HUES64 (cell line): ENCODE results near the gene COL8A1.

Source experiments
- H3K27ac ChIP-seq: 2 replicates; pipeline ENCODE4 v1.7.0; 2013; ENCODE audit warnings: low read depth, low read length, inconsistent platforms
- H3K27me3 ChIP-seq: 2 replicates; pipeline ENCODE4 v1.6.1; 2013; ENCODE audit warnings: mild to moderate bottlenecking, low read length; ENCODE audit not compliant: insufficient read depth
- H3K36me3 ChIP-seq: 2 replicates; pipeline ENCODE4 v1.6.1; 2013; ENCODE audit warnings: mild to moderate bottlenecking, low read length; ENCODE audit not compliant: insufficient read depth
- H3K4me1 ChIP-seq: 2 replicates; pipeline ENCODE4 v1.6.1; 2013; ENCODE audit warnings: mild to moderate bottlenecking, low read length, moderate library complexity; ENCODE audit not compliant: insufficient read depth
- H3K4me3 ChIP-seq: 2 replicates; pipeline ENCODE4 v1.5.1; 2013; ENCODE audit warnings: mild to moderate bottlenecking, low read length, moderate library complexity
- H3K9ac ChIP-seq: 2 replicates; pipeline ENCODE4 v1.6.1; 2013; ENCODE audit warnings: mild to moderate bottlenecking, low read depth, low read length
- H3K9me3 ChIP-seq: 2 replicates; pipeline ENCODE4 v1.6.1; 2013; ENCODE audit warnings: low read depth, low read length; ENCODE audit not compliant: insufficient read depth
- WGBS: fragments of 150-250, 120-280 bp; methylation state at CpG from one replicate; pipeline ENCODE4 v1.1.7; 2013; ENCODE audit warnings: missing lambda C conversion rate; 5-methylcytosine and 5-hydroxymethylcytosine counted together

COL8A1 gene

GRCh38 chr3:99693636-99694035 lies 55.2 kb downstream of the COL8A1 start:
- Histone ChIP-seq H3K36me3 (no peaks in the 10 kb centered on the region), H3K4me1 (peaks cover 7% of the 10 kb centered on the region), H3K4me3 (no peak overlapping the region), H3K27ac (no peak overlapping the region), H3K9ac (no peak overlapping the region), H3K27me3 (no peaks in the 10 kb centered on the region), H3K9me3 (no peaks in the 10 kb centered on the region)
- 90% methylated on average over 2 of the region's 2 CpGs for WGBS

- Histone ChIP-seq H3K9me3 (no peaks in the 10 kb centered on the region), H3K4me3 (no peak overlapping the region), H3K4me1 (no peaks in the 10 kb centered on the region; the same call in 1 of the 2 replicates), H3K9ac (no peak overlapping the region), H3K27me3 (no peaks in the 10 kb centered on the region), H3K27ac (no peak overlapping the region), H3K36me3 (no peaks in the 10 kb centered on the region)
- 98% methylated on average over 5 of the region's 5 CpGs for WGBS
Measured at GRCh38 chr3:99696497-99696896, 58.1 kb downstream of the COL8A1 start.

- WGBS = 92% methylated on average over 4 of the region's 5 CpGs
- H3K4me3 ChIP-seq = no peak overlapping the region
- H3K9ac ChIP-seq = no peak overlapping the region
Measured at GRCh38 chr3:99697250-99697649, 58.9 kb downstream of the COL8A1 start.

DNA sequence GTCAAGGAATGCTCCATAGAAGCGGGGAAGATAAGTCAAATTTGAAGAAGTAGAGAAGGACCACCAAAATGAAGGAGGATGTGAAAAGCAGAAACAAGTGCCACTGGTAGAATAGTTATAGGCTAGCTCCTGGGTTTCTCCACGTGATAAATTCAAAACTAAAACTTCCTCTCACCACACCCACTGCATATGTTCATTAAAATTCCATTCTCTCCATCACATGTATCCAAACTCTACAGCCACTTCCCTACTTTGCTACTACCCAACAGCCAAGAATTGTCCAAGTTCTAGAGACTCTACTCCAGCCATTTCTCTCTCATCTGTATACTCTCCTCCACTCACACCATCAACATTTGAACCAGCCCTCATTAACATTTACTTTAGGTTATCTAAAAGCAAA lies 60.5 kb downstream of the COL8A1 start:
- Histone ChIP-seq H3K4me1 (no peaks in the 10 kb centered on the region; the same call in 1 of the 2 replicates), H3K9ac (no peak overlapping the region), H3K27me3 (no peaks in the 10 kb centered on the region), H3K27ac (no peak overlapping the region), H3K9me3 (no peaks in the 10 kb centered on the region), H3K36me3 (no peaks in the 10 kb centered on the region), H3K4me3 (no peak overlapping the region)
- WGBS = 84% methylated on average over 2 of the region's 2 CpGs

More at GRCh38 chr3:99697250-99697649, 58.9 kb downstream of the COL8A1 start:
- H3K4me1 ChIP-seq = no peaks in the 10 kb centered on the region; the same call in 1 of the 2 replicates
- no peaks in the 10 kb centered on the region for H3K36me3 ChIP-seq
- H3K27ac ChIP-seq = no peak overlapping the region
- no peaks in the 10 kb centered on the region for H3K27me3 ChIP-seq
- no peaks in the 10 kb centered on the region for H3K9me3 ChIP-seq

DNA sequence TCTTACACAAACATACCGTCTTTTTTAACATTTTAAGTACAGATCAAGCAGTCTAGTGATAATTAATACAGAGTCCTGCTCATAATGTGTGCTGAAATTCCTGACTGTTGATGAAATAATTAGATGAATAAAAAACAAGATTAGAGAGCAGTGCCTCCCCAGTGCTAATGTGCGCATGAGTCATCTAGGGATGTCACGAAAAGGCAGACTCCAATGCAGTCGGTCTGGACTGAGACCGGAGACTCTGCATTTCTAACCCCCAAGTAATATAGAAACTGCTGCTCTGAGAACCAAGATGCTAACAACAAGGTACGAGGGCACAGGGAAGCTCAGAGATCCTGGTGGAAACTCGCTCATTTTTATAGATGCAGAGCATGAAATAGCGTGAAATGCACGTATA lies 61.4 kb downstream of the COL8A1 start:
- Histone ChIP-seq H3K4me3 (no peak overlapping the region), H3K4me1 (no peaks in the 10 kb centered on the region; the same call in 1 of the 2 replicates), H3K36me3 (no peaks in the 10 kb centered on the region), H3K27ac (no peak overlapping the region), H3K9ac (no peak overlapping the region), H3K27me3 (no peaks in the 10 kb centered on the region), H3K9me3 (no peaks in the 10 kb centered on the region)
- 94% methylated on average over 9 of the region's 9 CpGs for WGBS

DNA sequence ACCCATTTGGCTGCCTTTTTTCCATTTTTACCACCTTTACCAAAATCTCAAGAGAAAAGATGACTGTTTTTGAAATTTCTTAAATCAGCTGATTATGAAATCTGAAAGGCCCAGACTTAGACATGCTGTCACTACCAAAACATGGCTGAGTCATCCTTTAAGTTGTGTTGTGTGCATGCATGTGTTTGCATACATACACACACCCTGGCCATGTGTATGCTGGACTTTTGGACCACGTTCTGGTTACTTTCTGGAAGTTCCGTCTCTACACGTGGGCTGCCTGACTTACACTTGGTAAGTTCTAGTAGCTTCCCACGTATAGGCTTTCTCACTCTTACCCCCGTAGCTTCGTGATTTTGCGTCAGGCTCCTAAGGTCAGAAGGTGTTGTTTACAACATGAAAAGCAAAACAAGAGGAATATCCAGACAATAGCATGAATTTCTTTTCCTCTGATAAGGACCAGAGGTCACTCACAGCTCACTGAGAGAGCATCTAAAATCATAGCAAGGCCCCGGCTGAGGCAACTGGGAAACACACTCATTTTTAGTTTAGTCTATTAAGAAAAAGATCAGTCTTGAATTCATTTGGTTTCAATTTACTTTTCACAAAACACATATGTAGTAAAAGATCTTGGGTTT lies 62.4 kb downstream of the COL8A1 start:
- H3K4me3 ChIP-seq = no peak overlapping the region
- H3K36me3 ChIP-seq = no peaks in the 10 kb centered on the region
- 89% methylated on average over 8 of the region's 8 CpGs for WGBS
- H3K27me3 ChIP-seq = no peaks in the 10 kb centered on the region
- no peak overlapping the region for H3K9ac ChIP-seq
- no peak overlapping the region for H3K27ac ChIP-seq
- H3K4me1 ChIP-seq = no peaks in the 10 kb centered on the region; the same call in 1 of the 2 replicates
- no peaks in the 10 kb centered on the region for H3K9me3 ChIP-seq

DNA sequence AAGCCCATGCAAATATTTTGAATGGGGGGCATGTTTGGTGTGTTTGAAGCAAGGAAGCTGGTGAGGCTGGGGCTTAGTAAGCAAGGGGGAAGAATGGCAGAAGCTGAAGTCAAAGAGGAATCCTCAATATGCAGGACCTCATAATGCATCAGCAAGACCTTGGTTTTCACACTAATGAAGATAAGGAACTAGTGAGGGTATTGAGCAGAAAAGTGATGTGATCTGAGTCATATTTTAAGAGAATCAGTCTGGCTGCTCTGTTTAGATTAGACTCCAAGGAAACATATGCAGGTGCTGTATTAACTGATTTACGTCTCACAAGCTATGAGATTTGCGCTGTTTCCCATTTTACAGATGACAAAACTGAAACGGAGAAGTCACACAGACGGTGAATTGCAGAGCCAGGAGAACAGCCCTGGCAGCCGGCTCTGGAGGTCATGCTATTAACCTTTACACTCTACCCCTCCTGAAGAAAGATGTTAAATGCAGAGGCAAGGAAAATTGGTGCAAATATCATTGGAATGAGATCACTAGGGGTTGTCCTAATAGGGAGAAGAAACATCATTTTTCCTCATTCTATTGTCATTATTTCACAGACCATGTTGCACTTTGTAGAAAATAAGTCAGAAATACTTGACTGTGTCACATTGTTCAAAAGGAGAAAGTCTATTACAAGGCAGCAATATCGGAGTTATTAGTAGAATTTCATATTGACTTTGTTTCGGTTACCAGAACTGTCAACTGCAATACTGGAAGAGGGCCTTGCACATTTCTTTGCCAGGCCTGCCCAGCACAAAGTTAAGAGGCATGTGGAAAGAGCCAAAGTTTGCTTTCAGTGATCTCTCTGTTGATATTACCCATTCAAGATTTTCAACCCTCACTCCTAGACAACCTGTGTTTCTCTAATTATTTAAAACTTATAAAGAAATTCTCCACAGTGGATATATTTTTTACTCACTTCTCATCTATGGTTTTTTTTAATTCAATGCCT lies 64.9 kb downstream of the COL8A1 start:
- Histone ChIP-seq H3K9me3 (no peaks in the 10 kb centered on the region), H3K27me3 (no peaks in the 10 kb centered on the region), H3K36me3 (no peaks in the 10 kb centered on the region), H3K4me1 (no peaks in the 10 kb centered on the region; the same call in 1 of the 2 replicates), H3K27ac (no peak overlapping the region), H3K9ac (no peak overlapping the region), H3K4me3 (no peak overlapping the region)
- WGBS = 97% methylated on average over 6 of the region's 7 CpGs

GRCh38 chr3:99704417-99704816 lies 66.0 kb downstream of the COL8A1 start:
- Histone ChIP-seq H3K9me3 (no peaks in the 10 kb centered on the region), H3K27ac (no peak overlapping the region), H3K4me3 (no peak overlapping the region), H3K4me1 (no peaks in the 10 kb centered on the region; the same call in 1 of the 2 replicates), H3K9ac (no peak overlapping the region), H3K36me3 (no peaks in the 10 kb centered on the region), H3K27me3 (no peaks in the 10 kb centered on the region)
- 69% methylated on average over 2 of the region's 2 CpGs for WGBS

DNA sequence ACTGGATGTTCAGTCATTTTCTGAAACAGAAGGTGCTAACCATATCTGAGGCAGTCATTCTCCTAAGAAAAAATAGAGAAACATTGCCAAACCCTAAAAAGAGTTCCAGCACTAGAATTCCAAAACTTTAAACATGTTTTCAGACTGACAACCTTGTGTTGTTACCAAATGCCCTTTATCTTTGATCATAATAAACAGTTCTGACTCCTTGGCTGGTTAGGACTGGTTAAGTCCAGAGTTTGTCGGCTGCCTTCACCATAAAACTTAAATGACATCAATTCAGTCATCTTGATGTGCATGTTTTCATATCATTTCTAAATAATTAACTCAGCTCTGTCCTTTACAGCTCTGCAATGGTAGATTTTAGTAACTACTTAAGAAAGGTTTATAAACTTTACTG lies 68.0 kb downstream of the COL8A1 start:
- no peaks in the 10 kb centered on the region for H3K36me3 ChIP-seq
- no peaks in the 10 kb centered on the region for H3K9me3 ChIP-seq
- H3K4me3 ChIP-seq = no peak overlapping the region
- no peak overlapping the region for H3K9ac ChIP-seq
- H3K4me1 ChIP-seq = no peaks in the 10 kb centered on the region; the same call in 1 of the 2 replicates
- 92% methylated on average over 1 of the region's 1 CpG for WGBS
- no peaks in the 10 kb centered on the region for H3K27me3 ChIP-seq
- H3K27ac ChIP-seq = no peak overlapping the region

DNA sequence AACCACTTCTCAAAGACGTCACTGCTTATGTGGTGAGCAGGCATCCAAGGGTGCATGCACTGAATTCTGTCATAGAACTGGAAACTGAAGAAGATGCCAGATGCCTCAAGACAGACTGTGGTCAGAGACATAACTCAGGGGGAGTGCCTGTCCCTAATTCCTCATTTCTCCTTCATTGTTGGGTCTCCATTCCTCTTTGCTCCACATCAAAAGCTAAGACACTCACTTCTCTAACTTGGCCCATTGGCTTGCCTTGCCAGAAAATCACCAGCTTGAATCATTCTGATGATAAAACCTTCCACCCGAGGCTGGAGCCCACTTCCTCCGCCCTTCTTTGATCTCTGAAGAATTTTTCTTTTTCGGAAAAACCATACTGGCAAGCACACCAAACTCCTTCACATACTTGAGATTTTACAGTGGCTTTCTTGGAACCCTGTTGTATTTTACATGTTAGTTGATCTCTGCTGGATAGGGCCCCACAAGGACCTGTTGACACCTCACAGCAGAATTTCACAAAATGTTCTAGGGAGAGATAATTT lies 69.9 kb downstream of the COL8A1 start:
- Histone ChIP-seq H3K4me3 (no peak overlapping the region), H3K27ac (no peak overlapping the region), H3K9me3 (no peaks in the 10 kb centered on the region), H3K4me1 (no peaks in the 10 kb centered on the region), H3K27me3 (no peaks in the 10 kb centered on the region), H3K9ac (no peak overlapping the region), H3K36me3 (no peaks in the 10 kb centered on the region)
- WGBS = 87% methylated on average over 4 of the region's 4 CpGs

DNA sequence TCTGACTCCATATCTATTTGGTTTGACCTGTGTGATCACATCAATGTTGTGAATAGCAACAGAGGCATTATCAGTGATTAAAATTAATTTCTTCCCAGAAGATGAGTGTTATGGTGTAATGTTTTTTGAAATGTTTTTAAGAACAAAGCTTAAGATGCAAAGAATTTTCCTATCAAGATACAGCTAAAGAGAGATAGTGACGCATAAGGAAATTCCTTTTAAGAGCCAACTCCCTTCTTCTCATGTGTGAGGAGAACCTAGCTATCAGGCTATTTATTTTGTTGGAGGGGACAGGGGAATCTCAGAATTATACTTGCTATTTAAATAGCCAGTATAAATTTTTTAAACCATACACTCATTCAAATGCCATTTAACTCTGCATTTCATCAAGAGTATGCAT lies 71.3 kb downstream of the COL8A1 start:
- Histone ChIP-seq H3K27ac (no peak overlapping the region), H3K4me1 (no peaks in the 10 kb centered on the region), H3K9ac (no peak overlapping the region), H3K9me3 (no peaks in the 10 kb centered on the region), H3K36me3 (no peaks in the 10 kb centered on the region), H3K4me3 (no peak overlapping the region), H3K27me3 (no peaks in the 10 kb centered on the region)
- WGBS = no CpG with 5 or more reads among the region's 1 CpG
